ENCODE data around the gene C10orf90. TPM values are rescaled to one million over a fixed set of nuclear protein-coding genes. Genes with fewer than 3 reads are reported as not detected.

The C10orf90 gene
- total and polyA plus RNA-seq, 12 donors = 0.04 to 0.36 TPM; not detected in 10

GRCh38 chr10:126650161-126650560, 20.3 kb downstream of the C10orf90 start:
- intact Hi-C loops (cut with DNase I) = no loop called here
- WGBS, 2 donors = 85 to 91% methylated on average over 7 of the region's 7 CpGs
- Histone ChIP-seq H3K4me3 (no peak overlapping the region), H3K9me3 (no peaks in the 10 kb centered on the region), H3K27me3 (peaks cover 0 to 8% (median 0%) of the 10 kb centered on the region in 7 donors), H3K36me3 (no peaks in the 10 kb centered on the region), H3K27ac (no peak overlapping the region), H3K4me1 (no peaks in the 10 kb centered on the region)
- ATAC-seq = no peak
- no peak for TF ChIP-seq CTCF (IDR thresholded peaks at IDR 0.05)
- no peak for DNase-seq

DNA sequence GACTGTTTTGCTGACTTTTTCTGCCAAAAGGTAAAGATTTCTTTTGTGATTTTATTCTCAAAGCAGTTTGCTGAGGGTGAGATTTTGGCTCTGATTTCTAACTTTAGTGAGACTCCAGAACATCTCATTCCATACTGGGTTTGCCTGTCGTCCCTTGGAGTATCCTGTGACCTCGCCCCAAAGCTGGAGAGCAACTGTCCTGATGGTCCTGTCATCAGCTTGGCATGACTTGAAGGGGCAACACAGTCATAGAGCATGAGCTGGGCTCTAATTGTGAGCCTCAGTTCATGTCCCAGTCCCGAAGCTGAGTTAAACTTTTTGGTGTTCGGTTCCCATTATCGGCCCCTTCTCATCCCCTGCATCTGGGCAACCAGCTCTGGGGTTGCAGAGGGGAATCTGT, 23.4 kb downstream of the C10orf90 start:
- Histone ChIP-seq H3K27me3 (no peaks in the 10 kb centered on the region), H3K4me3 (no peak overlapping the region), H3K9me3 (no peaks in the 10 kb centered on the region), H3K4me1 (peaks cover 0 to 7% (median 0%) of the 10 kb centered on the region in 9 donors), H3K27ac (no peak overlapping the region), H3K36me3 (no peaks in the 10 kb centered on the region)
- TF ChIP-seq CTCF (IDR thresholded peaks at IDR 0.05) = no peak
- intact Hi-C loops (cut with DNase I) = no loop called here
- 81 to 85% methylated on average over 5 of the region's 5 CpGs for WGBS, 2 donors
- DNase-seq (no peak), ATAC-seq (no peak)

DNA sequence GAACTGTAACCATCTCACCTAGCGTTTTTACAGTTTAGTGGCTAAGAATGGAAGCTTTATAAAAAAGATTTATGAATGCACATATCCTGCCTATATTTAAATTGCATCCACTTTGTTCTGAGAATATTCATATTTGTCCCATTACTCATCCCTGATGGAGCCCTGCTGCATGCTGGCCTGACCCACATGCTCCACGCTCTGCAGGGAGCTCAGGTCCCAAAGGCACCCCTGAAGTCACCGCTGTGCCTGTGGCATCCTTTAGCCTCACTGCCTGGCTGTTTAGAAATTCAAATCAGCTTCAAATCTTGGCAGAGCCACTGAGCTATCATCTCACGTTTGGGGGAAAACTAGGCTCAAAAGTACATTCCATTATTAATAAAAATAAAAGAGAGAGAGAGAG, 24.4 kb downstream of the C10orf90 start:
- H3K4me3 ChIP-seq = no peak overlapping the region
- intact Hi-C loops (cut with DNase I) = no loop called here
- 67 to 69% methylated on average over 4 of the region's 4 CpGs for WGBS, 2 donors
- H3K9me3 ChIP-seq = no peaks in the 10 kb centered on the region
- H3K27ac ChIP-seq = no peak overlapping the region
- TF ChIP-seq CTCF (IDR thresholded peaks at IDR 0.05) = no peak
- no peaks in the 10 kb centered on the region for H3K27me3 ChIP-seq
- H3K36me3 ChIP-seq = no peaks in the 10 kb centered on the region
- DNase-seq = no peak
- peaks cover 0 to 10% (median 0%) of the 10 kb centered on the region in 9 donors for H3K4me1 ChIP-seq
- ATAC-seq = no peak

GRCh38 chr10:126640401-126640800, 30.1 kb downstream of the C10orf90 start:
- H3K4me3 ChIP-seq = no peak overlapping the region
- H3K36me3 ChIP-seq = no peaks in the 10 kb centered on the region
- no peaks in the 10 kb centered on the region for H3K27me3 ChIP-seq
- H3K4me1 ChIP-seq = peaks cover 0 to 23% (median 0%) of the 10 kb centered on the region in 9 donors
- DNase-seq (no peak), ATAC-seq (no peak)
- H3K27ac ChIP-seq = no peak overlapping the region
- no peaks in the 10 kb centered on the region for H3K9me3 ChIP-seq
- TF ChIP-seq CTCF (IDR thresholded peaks at IDR 0.05) = no peak
- WGBS, 2 donors = 62 to 73% methylated on average over 3 of the region's 3 CpGs
- intact Hi-C loops (cut with DNase I) = no loop called here

Data from heart right ventricle (tissue), 16 donors.